ENCODE results near the gene DCP2. TPM values are rescaled to one million over a fixed set of nuclear protein-coding genes. Genes with fewer than 3 reads are reported as not detected.

The DCP2 gene
- total RNA-seq, 1 experiment from 2014 or later: 186 TPM

DNA sequence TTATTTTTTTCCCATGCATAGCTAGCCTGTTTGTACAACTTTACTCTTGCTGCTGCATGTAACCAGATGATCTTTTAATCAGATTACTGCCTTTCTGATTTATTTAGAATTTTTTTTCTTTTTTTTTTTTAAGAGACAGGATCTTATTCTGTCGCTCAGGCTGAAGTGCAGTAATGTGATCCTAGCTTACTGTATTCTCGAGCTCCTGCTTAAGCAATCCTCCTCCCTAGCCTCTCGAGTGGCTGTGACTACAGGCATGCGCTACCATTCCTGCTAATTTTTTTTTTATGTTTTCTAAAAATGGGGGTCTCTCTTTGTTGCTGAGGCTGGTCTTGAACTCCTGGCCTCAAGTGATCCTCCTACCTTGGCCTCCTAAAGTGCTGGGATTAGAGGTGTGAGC lies 9.6 kb downstream of the DCP2 start:
- ATAC-seq (no peak), DNase-seq (ENCODE audit: low spot score) (no peak)
- Mint-ChIP-seq H3K9me3 (no peaks in the 10 kb centered on the region), H3K27me3 (ENCODE audit: low read depth) (no peaks in the 10 kb centered on the region), H3K4me3 (no peak overlapping the region), H3K36me3 (peaks cover 25% of the 10 kb centered on the region), H3K27ac (no peak overlapping the region), H3K4me1 (peaks cover 43% of the 10 kb centered on the region)
- TF ChIP-seq, protein P1, sequence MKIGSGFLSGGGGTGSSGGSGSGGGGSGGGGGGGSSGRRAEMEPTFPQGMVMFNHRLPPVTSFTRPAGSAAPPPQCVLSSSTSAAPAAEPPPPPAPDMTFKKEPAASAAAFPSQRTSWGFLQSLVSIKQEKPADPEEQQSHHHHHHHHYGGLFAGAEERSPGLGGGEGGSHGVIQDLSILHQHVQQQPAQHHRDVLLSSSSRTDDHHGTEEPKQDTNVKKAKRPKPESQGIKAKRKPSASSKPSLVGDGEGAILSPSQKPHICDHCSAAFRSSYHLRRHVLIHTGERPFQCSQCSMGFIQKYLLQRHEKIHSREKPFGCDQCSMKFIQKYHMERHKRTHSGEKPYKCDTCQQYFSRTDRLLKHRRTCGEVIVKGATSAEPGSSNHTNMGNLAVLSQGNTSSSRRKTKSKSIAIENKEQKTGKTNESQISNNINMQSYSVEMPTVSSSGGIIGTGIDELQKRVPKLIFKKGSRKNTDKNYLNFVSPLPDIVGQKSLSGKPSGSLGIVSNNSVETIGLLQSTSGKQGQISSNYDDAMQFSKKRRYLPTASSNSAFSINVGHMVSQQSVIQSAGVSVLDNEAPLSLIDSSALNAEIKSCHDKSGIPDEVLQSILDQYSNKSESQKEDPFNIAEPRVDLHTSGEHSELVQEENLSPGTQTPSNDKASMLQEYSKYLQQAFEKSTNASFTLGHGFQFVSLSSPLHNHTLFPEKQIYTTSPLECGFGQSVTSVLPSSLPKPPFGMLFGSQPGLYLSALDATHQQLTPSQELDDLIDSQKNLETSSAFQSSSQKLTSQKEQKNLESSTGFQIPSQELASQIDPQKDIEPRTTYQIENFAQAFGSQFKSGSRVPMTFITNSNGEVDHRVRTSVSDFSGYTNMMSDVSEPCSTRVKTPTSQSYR (CRISPR knock-in tag; IDR thresholded peaks at IDR 0.05): no peak
- TF ChIP-seq GTF2I (CRISPR knock-in tag; conservative IDR thresholded peaks at IDR 0.05): no peak
- no peak for TF ChIP-seq FOXP1 (CRISPR knock-in tag; IDR thresholded peaks at IDR 0.05; ENCODE audit: borderline replicate concordance)
- no peak for TF ChIP-seq ESRRA (CRISPR knock-in tag; IDR thresholded peaks at IDR 0.05; ENCODE audit: borderline replicate concordance)
- POLR2A ChIA-PET: no interaction called here
- CTCF ChIA-PET: interaction anchor here (2.4 kb wide), 1 partner anchor 10 kb away, joined by 12 read pairs; no protein-coding TSS in a partner anchor

DNA sequence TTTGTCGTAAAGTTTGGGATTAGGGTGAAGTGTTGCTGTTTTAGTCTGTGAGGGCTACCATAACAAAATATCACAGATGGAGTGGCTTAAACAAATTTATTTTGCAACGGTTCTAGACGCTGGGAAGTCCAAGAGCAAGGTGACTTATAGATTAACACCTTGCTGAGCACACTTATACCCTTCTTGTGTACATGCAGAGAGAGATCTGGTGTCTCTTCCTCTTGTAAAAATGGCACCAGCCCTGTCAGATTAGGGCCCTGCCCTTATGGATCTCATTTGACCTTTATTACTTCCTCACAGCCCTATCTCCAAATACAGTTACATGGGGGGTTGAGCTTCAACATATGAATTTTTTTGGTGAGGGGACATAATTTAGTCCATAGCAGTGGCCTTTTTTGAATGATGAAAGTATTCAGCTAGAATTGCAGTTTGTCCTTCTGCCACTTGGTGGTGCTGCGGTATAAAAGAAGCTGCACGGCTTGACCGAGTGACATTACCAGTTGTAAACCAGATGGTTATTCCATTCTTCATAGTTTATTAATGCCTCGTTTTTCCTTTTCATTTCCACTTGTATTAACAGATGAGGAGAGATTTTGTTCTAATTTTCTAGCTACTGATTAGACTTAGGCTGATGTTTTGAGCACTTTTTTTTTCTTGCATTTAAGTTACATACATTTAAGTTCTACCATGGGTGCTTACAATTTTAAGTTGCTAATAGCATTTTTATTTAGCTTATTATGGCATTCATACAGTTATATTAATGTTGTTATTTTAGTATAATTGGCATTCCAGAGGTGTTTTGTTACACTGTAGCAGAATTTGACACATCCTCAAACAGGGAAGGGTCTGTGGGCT lies 19.4 kb downstream of the DCP2 start:
- ATAC-seq (peak; percentile 76), DNase-seq (ENCODE audit: low spot score) (peak; percentile 75)
- POLR2A ChIA-PET: interaction anchor here (1.8 kb wide), 1 partner anchor 20 kb away, joined by 5 read pairs; the partner anchor contains the start of gene DCP2
- Mint-ChIP-seq H3K9me3 (no peaks in the 10 kb centered on the region), H3K27ac (peak overlapping the region; percentile 81), H3K27me3 (ENCODE audit: low read depth) (no peaks in the 10 kb centered on the region), H3K36me3 (peaks cover 29% of the 10 kb centered on the region), H3K4me3 (no peak overlapping the region), H3K4me1 (peaks cover 15% of the 10 kb centered on the region)
- TF ChIP-seq RELA (CRISPR knock-in tag; IDR thresholded peaks at IDR 0.05; ENCODE audit: borderline replicate concordance) (no peak), HMGA2 (CRISPR knock-in tag; IDR thresholded peaks at IDR 0.05) (no peak), GRHL2 (CRISPR knock-in tag; IDR thresholded peaks at IDR 0.05; ENCODE audit: insufficient replicate concordance, severe bottlenecking) (no peak)
- TF ChIP-seq, protein P2, sequence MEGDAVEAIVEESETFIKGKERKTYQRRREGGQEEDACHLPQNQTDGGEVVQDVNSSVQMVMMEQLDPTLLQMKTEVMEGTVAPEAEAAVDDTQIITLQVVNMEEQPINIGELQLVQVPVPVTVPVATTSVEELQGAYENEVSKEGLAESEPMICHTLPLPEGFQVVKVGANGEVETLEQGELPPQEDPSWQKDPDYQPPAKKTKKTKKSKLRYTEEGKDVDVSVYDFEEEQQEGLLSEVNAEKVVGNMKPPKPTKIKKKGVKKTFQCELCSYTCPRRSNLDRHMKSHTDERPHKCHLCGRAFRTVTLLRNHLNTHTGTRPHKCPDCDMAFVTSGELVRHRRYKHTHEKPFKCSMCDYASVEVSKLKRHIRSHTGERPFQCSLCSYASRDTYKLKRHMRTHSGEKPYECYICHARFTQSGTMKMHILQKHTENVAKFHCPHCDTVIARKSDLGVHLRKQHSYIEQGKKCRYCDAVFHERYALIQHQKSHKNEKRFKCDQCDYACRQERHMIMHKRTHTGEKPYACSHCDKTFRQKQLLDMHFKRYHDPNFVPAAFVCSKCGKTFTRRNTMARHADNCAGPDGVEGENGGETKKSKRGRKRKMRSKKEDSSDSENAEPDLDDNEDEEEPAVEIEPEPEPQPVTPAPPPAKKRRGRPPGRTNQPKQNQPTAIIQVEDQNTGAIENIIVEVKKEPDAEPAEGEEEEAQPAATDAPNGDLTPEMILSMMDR (IDR thresholded peaks at IDR 0.05): peak; percentile 82
- TF ChIP-seq, protein P3, sequence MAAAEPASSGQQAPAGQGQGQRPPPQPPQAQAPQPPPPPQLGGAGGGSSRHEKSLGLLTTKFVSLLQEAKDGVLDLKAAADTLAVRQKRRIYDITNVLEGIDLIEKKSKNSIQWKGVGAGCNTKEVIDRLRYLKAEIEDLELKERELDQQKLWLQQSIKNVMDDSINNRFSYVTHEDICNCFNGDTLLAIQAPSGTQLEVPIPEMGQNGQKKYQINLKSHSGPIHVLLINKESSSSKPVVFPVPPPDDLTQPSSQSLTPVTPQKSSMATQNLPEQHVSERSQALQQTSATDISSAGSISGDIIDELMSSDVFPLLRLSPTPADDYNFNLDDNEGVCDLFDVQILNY (CRISPR knock-in tag; IDR thresholded peaks at IDR 0.05): no peak
- CTCF ChIA-PET: interaction anchor here (0.6 to 2.0 kb wide), 28 partner anchors 8 to 527 kb away, joined by 3 to 12 read pairs (median 4); partner anchors contain the start of genes DCP2 and YTHDC2

DNA sequence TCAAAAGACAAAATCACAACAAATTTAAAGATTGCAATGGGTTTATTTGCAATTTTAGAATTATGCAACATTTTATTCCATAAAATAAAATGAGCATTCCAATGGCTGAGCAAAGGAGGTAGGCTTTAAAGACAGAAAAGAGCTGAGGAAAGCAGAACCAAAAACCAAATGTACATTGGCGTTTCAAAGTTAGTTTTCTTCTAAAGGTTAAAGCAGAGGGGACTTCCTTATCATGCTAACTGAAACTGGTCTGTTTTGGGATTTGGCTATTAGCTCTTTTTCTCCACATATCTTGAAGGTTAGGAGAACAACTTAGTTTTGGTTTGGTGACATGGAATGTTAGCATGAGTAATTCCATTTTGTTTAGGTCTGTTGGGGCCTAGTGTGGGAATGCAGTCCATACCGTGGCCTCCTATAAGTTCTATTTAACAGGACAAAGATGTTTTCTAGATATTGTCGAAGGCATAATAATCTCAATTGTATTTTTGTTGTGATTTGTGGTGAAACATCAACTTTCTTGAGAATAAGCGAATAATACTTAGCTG lies 20.3 kb downstream of the DCP2 start:
- POLR2A ChIA-PET: no interaction called here
- DNase-seq (ENCODE audit: low spot score) (no peak), ATAC-seq (no peak)
- H3K27me3 Mint-ChIP-seq (ENCODE audit: low read depth): no peaks in the 10 kb centered on the region
- TF ChIP-seq RORB (CRISPR knock-in tag; IDR thresholded peaks at IDR 0.05): no peak
- TF ChIP-seq, protein P4, sequence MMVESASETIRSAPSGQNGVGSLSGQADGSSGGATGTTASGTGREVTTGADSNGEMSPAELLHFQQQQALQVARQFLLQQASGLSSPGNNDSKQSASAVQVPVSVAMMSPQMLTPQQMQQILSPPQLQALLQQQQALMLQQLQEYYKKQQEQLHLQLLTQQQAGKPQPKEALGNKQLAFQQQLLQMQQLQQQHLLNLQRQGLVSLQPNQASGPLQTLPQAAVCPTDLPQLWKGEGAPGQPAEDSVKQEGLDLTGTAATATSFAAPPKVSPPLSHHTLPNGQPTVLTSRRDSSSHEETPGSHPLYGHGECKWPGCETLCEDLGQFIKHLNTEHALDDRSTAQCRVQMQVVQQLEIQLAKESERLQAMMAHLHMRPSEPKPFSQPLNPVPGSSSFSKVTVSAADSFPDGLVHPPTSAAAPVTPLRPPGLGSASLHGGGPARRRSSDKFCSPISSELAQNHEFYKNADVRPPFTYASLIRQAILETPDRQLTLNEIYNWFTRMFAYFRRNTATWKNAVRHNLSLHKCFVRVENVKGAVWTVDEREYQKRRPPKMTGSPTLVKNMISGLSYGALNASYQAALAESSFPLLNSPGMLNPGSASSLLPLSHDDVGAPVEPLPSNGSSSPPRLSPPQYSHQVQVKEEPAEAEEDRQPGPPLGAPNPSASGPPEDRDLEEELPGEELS (CRISPR knock-in tag; IDR thresholded peaks at IDR 0.05): no peak
- TF ChIP-seq, protein P5, sequence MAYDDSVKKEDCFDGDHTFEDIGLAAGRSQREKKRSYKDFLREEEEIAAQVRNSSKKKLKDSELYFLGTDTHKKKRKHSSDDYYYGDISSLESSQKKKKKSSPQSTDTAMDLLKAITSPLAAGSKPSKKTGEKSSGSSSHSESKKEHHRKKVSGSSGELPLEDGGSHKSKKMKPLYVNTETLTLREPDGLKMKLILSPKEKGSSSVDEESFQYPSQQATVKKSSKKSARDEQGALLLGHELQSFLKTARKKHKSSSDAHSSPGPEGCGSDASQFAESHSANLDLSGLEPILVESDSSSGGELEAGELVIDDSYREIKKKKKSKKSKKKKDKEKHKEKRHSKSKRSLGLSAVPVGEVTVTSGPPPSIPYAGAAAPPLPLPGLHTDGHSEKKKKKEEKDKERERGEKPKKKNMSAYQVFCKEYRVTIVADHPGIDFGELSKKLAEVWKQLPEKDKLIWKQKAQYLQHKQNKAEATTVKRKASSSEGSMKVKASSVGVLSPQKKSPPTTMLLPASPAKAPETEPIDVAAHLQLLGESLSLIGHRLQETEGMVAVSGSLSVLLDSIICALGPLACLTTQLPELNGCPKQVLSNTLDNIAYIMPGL (CRISPR knock-in tag; IDR thresholded peaks at IDR 0.05): no peak
- no peak for TF ChIP-seq EMX1 (CRISPR knock-in tag; IDR thresholded peaks at IDR 0.05)
- TF ChIP-seq ZNF263 (CRISPR knock-in tag; IDR thresholded peaks at IDR 0.05; ENCODE audit: low read depth): no peak
- H3K9me3 Mint-ChIP-seq: no peaks in the 10 kb centered on the region
- H3K4me1 Mint-ChIP-seq: peaks cover 15% of the 10 kb centered on the region
- H3K27ac Mint-ChIP-seq: no peak overlapping the region; the same call in 1 of the 2 replicates
- no peak overlapping the region for H3K4me3 Mint-ChIP-seq
- CTCF ChIA-PET: interaction anchor here (0.8 to 2.0 kb wide), 14 partner anchors 9 to 517 kb away, joined by 3 to 12 read pairs (median 4); partner anchors contain the start of gene YTHDC2
- H3K36me3 Mint-ChIP-seq: peaks cover 38% of the 10 kb centered on the region

Data from WTC11 (cell line).